Measurements from ENCODE around the gene OTULIN.

Gene OTULIN

GRCh38 chr5:14696057-14696456, 31.5 kb downstream of the OTULIN start:
- no peak overlapping the region for H3K4me3 ChIP-seq (ENCODE audit: low read depth, low read length)
- TF ChIP-seq, protein P1, sequence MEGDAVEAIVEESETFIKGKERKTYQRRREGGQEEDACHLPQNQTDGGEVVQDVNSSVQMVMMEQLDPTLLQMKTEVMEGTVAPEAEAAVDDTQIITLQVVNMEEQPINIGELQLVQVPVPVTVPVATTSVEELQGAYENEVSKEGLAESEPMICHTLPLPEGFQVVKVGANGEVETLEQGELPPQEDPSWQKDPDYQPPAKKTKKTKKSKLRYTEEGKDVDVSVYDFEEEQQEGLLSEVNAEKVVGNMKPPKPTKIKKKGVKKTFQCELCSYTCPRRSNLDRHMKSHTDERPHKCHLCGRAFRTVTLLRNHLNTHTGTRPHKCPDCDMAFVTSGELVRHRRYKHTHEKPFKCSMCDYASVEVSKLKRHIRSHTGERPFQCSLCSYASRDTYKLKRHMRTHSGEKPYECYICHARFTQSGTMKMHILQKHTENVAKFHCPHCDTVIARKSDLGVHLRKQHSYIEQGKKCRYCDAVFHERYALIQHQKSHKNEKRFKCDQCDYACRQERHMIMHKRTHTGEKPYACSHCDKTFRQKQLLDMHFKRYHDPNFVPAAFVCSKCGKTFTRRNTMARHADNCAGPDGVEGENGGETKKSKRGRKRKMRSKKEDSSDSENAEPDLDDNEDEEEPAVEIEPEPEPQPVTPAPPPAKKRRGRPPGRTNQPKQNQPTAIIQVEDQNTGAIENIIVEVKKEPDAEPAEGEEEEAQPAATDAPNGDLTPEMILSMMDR (IDR thresholded peaks at IDR 0.05; ENCODE audit: low read depth, low read length), result no peak

GRCh38 chr5:14696851-14697250, 32.3 kb downstream of the OTULIN start:
- no peak overlapping the region for H3K4me3 ChIP-seq (ENCODE audit: low read depth, low read length)
- TF ChIP-seq, protein P1 (IDR thresholded peaks at IDR 0.05; ENCODE audit: low read depth, low read length), result no peak

DNA sequence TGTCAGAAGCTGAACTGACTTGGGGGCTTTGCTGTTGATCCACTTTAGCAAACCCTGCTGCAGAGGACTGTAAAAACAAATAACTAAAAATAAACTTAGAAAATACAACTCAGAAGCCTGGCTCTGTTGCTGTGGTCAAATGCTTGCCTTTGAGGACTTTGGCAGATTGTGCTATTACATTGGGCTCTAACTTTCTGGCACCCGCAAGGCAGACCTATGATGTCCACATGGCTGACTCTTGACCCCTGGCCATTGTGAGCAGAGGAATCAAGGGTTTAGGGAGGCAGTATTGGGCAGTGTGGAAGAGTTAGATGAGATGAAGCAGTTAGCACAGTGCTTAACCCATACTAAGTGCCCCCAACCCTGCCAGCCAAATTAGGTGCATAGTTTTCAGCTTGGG, 34.0 kb downstream of the OTULIN start:
- H3K4me3 ChIP-seq (ENCODE audit: low read depth, low read length), result no peak overlapping the region
- TF ChIP-seq, protein P1 (IDR thresholded peaks at IDR 0.05; ENCODE audit: low read depth, low read length), result no peak

DNA sequence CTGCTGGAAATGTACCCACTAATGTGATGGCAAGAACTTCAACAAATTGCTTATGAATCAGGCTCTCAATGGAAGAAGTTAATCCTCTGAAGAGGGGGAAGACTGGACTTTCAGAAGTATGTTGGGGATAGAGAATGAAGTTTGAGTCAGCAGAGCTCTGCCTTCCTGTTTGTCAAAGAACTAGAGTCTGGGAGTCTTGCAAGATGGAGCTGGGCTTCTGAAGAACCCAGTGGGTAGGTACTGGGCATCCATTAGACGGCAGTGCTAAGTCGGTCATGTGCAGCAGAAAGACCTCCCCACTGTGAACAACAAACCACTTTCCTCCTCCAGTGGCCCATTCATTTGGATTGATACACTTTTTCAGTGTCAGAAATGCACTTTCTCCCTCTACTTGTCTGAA, 34.6 kb downstream of the OTULIN start:
- no peak overlapping the region for H3K4me3 ChIP-seq (ENCODE audit: low read depth, low read length)
- TF ChIP-seq, protein P1 (IDR thresholded peaks at IDR 0.05; ENCODE audit: low read depth, low read length), result no peak

- TF ChIP-seq, protein P1 (IDR thresholded peaks at IDR 0.05; ENCODE audit: low read depth, low read length), result no peak
- H3K4me3 ChIP-seq (ENCODE audit: low read depth, low read length), result no peak overlapping the region
These were observed 35.4 kb downstream of the OTULIN start for GRCh38 chr5:14699807-14700400.

- H3K4me3 ChIP-seq (ENCODE audit: low read depth, low read length), result no peak overlapping the region
- TF ChIP-seq, protein P1 (IDR thresholded peaks at IDR 0.05; ENCODE audit: low read depth, low read length), result no peak
These were observed 36.2 kb downstream of the OTULIN start for GRCh38 chr5:14700478-14701436.

DNA sequence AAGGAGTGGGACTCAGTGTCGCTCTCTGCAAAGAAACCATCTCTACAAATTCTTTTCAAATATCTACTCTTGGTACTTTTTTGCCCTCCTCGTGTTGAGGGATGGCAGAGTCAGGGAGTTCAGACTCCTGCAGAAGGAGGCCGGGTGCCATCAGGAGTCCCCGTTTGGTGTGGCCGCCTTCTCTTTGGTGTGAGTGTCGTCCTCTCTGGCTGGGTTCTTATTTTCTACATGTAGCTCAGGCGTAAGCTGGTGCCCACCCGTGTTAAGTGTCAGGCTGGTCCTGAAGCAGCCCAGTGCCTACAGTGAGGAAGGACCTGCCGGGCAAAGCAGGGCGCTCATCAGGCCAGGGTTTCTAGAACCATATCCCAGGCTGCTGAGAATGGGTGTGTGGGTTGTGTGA, 37.0 kb downstream of the OTULIN start:
- no peak overlapping the region for H3K4me3 ChIP-seq (ENCODE audit: low read depth, low read length)
- TF ChIP-seq, protein P1 (IDR thresholded peaks at IDR 0.05; ENCODE audit: low read depth, low read length), result no peak
